Renal cortical epithelial cell (primary cell): ENCODE data around the gene TPSB2. TPM values are rescaled to one million over a fixed set of nuclear protein-coding genes. Genes with fewer than 3 reads are reported as not detected.
"Not testable (repeated sequence)": the region's sequence is repeated elsewhere in the genome, so short reads cannot be mapped to it uniquely, and the experiment has no call there.

ENCODE experiments used
- DNase-seq: peaks from one replicate; pipeline ENCODE4 v3.0.0-alpha.2; 2011; ENCODE audit warnings: low read depth
- total RNA-seq: library from RNA; depleted of rRNA; stranded (reverse); fragments of >200 nt; gene quantifications from 2 replicates; pipeline ENCODE4 v1.2.3, GENCODE V29; 2014

The TPSB2 gene
- not detected in 2 replicates for total RNA-seq

DNA sequence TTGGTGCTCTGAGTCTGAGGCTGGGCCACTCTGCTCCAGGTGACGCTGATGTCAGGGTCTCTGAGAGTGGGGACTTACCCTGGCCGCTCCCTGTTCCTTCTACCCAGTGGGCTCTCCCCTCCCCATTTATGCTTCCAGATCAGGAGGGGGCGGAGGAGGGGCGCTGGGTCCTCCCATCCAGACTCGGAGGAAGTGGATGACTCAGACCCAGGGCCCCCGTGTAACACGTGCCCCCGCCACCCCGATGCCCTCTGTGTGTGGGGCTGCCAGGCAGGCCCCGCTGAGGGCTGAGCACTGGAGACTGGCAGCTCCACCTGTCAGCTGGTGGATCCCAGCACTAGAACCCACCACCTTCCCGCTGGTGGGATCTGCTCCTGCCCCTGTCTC, at the start of gene TPSB2:
TSS of gene TPSB2 (minus strand) at position 101 of the 387 bp plus-strand sequence. CDS start 233 bp downstream, outside the sequence.
- DNase-seq = not testable (repeated sequence)

DNA sequence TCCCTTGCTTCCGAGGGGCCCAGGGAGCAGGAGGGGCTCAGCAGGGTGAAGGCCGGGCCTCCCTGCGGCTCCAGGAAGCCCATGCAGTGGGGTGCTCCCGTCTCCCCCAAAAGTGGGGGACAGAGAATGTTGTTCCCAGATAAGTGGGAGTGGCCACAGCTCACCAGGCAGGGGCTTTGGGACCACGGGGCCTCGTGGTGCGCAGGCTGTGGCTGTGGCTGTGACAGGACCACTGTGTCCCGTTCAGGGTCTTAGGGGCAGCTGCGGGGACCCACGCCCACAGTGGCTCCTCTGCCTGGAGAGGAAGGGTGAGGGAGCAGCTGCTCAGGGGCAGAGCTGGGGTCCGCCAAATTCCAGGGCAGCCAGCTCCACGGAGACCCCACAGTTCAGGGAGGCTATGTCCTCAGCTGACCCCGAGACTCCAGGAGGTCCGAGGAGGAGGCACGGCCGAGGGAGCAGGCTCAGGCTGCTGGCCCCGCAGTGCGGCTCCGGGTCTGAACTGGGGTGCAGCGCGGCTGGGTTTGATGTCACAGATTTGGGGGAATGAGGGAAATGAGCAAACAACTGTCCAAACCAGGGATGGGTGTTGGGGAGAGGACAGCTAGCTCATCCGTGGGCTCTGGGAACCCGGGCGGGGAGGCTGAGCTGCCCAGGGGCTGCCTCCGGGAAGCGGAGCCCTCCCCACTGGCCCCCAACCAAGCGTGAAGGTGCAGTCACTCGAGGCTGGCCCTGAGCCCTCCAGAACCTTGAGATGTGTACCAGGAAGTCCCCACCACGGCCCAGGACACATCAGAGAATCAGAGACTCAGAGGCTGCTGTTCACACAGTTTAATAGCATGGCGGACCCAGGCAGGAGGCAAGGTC, 49.3 kb upstream of the TPSB2 start:
- no peak for DNase-seq

- no peak for DNase-seq
Measured at GRCh38 chr16:1278477-1278876, 48.5 kb upstream of the TPSB2 start.

DNA sequence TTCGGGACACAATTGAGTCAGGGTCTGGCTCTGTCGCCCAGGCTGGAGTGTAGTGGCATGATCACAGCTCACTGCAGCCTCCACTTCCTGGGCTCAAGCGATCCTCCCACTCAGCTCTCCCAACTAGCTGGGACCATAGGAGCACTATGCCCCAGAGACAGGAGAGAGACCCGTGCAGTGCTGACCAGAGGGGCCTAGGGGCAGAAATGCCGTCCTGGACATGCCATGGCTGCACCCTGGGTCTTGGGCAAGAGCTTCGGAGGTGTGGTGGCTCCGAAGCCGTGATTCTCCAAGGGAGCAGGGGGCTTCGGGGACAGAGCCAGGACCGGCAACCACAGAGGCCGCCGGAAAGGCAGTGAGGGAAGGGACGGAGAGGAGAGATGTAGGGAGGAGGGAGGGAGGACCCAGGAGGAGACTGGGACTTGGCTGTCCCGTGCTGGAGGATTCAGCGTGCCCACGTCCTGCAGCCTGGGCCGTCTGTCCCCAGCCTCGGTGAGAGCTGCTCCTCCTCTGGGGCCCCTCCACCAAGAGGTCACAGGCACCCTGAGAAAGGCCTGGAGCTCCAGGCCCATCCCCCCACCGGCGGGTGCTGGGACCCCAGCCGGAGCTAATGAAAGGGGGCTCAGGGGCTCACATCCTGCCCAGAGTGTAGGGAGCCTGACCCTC, 47.8 kb upstream of the TPSB2 start:
- DNase-seq = no peak

DNA sequence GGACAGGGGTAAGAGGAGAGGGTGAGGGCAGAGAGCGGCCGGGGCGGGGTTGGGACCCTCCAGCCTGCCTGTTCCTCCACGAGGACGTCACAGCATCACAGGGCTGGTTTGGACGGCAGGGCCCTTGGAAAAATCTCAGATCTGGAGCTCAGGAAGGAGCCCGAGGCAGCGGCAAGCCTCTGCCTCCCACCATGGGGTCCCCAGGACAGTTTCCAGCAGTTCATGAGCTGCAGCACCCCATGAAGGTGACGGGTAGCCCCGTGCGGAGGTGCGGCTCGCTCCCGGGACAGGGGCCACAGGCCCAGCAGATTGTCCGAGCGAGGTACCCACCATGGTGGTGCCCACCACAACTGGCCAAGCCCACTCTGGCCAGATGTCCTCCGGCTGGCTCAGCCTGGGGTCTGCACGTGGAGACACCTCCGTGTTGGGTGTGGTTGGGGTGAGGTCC, 47.2 kb upstream of the TPSB2 start:
- DNase-seq = no peak

DNA sequence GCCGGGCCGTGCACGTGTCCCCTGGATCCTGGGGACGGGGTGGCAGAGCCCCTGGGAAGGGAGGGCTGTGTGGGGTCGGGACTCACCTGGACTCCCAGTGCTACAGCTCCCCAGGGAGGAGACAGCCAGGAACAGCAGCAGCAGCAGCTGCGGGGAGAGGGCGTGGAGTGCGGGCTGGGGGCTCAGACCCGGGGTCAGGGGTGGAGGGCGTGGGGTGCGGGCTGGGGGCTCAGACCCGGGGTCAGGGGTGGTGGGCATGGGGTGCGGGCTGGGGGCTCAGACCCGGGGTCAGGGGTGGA, 46.5 kb upstream of the TPSB2 start:
- DNase-seq = no peak

DNA sequence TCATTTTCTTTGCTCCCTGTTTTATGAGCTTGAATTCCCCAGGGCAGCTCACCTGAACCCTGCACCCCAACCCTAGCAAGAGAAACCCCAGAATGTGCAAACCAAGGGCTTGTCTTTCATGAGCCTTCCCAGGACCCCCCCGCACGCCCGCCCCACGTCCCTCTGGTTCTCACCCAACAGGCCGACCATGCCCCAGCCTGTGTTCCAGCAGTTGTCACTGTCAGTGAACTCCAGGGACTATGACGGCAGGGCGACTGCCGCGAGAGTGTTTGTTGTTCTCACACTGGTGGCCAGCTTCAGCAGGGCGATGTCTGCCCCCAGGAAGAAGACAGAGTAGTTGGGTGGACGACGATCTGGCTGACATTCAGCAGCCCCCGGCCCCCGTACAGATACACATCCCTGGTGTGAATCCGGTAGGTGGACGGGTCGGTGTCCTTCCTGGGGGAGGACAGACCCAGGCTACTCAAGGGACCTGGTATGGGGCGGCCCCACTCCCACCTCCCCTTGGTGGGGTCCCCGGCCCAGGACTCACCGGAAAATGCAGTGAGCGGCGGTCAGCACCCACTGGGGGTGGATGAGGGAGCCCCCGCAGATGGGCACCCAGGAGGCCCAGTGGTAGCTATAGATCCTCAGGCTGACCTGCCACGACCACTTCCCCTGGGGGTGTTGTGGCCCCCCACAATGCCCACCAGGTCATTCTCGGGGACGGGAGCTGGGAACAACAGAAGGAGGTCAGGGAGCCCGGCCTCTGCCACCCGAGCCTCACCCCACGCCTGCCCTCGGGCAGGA, 46.0 kb upstream of the TPSB2 start:
- DNase-seq = no peak

DNA sequence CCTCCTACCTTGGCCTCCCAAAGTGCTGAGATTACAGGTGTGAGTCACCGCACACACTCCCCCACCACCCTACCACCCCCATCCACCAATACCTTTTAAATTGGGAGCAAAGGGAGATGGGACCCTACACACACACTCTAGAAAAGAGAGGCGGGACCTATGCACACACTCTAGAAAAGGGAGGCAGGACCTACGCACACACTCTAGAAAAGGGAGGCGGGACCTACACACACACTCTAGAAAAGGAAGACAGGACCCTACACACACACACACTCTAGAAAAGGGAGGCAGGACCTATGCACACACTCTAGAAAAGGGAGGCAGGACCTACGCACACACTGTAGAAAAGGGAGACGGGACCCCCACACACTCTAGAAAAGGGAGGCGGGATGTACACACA, 44.8 kb upstream of the TPSB2 start:
- DNase-seq = no peak

GRCh38 chr16:1273816-1274215, 43.8 kb upstream of the TPSB2 start:
- DNase-seq = no peak

DNA sequence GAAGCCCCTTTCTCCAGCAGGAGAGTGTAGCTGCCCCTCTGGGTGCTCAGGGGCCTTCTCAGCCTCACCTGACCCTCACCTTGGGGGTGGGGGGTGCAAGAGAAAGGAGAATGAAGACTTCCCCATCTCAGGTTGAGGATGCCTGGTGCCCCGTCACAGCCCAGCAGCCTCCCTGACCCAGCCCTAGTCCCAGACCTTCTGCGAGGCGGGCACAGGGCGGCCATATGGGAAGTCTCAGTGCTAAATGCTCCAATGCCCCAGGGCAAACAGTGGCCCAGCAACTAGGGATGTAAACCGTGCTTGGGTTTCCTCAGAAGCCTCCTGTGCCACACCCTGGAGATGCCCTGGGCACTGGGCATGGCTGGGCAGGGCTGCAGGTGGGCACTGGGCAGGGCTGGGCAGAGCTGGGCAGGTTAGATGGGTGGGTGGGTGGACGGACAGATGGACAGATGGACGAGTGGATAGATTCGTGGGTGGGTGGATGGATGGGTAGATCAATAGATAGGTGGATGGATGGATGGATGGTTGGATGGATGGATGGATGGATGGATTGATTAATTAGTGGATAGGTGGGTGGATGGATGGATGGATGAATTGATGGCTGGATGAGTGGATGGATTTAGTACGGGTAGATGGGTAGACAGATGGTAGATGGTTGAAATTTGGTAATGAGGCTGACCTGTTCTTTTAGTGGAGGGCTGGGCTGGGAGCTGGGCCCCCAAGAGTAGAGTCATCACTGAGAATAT, 42.6 kb upstream of the TPSB2 start:
- DNase-seq = no peak

- not testable (repeated sequence) for DNase-seq
Measured at GRCh38 chr16:1271724-1272413, 41.9 kb upstream of the TPSB2 start.

DNA sequence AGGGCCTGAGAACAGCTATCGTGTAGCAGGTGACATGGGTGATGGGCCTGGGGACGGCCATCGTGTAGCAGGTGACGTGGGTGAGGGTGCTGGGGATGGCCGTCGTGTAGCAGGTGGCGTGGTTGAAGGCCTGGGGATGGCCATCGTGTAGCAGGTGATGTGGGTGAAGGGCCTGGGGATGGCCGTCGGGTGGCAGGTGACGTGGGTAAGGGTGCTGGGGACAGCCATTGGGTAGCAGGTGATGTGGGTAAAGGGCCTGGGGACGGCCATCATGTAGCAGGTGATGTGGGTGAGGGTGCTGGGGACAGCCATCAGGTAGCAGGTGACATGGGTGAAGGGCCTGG, 41.4 kb upstream of the TPSB2 start:
- no peak for DNase-seq

GRCh38 chr16:1269418-1269817, 39.4 kb upstream of the TPSB2 start:
- not testable (repeated sequence) for DNase-seq

GRCh38 chr16:1265826-1266225, 35.8 kb upstream of the TPSB2 start:
- no peak for DNase-seq

- no peak for DNase-seq
Measured at GRCh38 chr16:1265090-1265630, 35.2 kb upstream of the TPSB2 start.

- no peak for DNase-seq
Measured at GRCh38 chr16:1264345-1265089, 34.5 kb upstream of the TPSB2 start.

DNA sequence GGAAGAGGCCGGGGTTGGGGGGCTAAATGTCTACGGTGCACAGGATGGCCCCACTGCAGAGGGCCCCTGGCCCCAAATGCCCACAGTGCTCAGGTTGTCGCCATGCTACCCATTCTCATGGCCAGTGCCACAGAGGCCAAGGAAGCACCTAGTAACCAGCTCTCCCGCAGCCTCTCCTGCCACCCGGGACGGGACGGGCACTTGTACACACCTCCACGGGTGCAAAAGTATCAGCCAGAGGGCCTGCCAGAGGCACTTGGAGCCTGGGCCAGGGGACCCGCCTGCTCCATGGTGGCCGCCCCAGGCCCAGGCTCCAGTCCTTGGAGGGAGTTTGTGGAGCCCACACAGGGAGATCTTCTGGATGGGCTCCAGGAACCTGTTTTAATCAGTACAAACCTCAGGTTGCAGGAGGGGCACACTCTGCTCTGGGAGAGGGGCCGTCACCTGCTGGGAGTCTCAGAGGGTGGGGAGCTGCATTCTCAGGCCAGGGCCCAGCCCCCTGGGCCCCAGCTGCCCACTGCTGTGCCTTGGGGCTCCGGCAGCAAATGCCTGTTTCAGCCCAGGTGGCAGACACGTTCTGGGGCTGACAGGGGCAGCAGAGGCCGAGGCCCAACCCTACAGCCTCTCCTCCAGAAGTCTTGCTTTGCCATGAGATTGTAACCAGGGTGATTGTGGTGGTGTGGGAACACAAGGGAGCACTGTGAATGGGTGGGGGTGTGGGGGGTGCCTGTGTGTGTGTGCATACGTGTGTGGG, 33.8 kb upstream of the TPSB2 start:
- DNase-seq = no peak

- no peak for DNase-seq
Measured at GRCh38 chr16:1262846-1263221, 32.9 kb upstream of the TPSB2 start.

GRCh38 chr16:1262210-1262845, 32.3 kb upstream of the TPSB2 start:
- no peak for DNase-seq
